Measurements from ENCODE around the gene WDR4. TPM values are rescaled to one million over a fixed set of nuclear protein-coding genes. Genes with fewer than 3 reads are reported as not detected.

Gene WDR4
- total and polyA plus RNA-seq, 2 of the 4 experiments (the other 2 are of a cell fraction) = 11.3 to 20.8 TPM

DNA sequence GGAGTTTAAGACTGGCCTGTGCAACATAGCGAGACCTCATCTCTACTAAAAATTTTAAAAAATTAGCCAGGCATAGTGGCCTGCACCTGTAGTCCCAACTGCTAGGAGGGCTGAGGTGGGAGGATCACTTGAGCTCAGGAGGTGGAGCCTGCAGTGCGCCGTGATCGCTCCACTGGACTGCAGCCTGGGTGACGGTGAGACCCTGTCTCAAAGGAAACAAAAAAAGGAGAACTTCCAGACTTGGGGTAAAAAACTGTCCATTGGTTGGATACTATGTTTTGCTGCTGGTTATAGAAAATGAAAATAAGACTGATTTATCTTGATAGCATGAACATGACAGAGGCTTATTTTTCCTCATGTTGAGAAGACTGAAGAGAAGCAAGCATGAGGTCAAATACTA lies 79.4 kb downstream of the WDR4 start:
- H4K8ac ChIP-seq (ENCODE audit: low read depth in 2 of 2, low read length in 2 of 2) = no peak overlapping the region
- DNase-seq (no peak), ATAC-seq (ENCODE audit: low read depth) (no peak)
- no peak overlapping the region for H3K18ac ChIP-seq (ENCODE audit: low read depth, low read length)
- H3K4me1 ChIP-seq (ENCODE audit: control insufficient read depth, insufficient read depth, low read length) = no peaks in the 10 kb centered on the region
- no peak overlapping the region for H2BK5ac ChIP-seq (ENCODE audit: low read depth, low read length, poor library complexity, severe bottlenecking)
- ChIA-PET POLR2A (ENCODE audit: unreplicated experiment) (no interaction called here), CTCF (no interaction called here)
- H2AFZ ChIP-seq (replicated peaks; ENCODE audit: low read length, poor library complexity) = no peak overlapping the region
- H3K36me3 ChIP-seq (ENCODE audit: control insufficient read depth, insufficient read depth, low read length) = no peaks in the 10 kb centered on the region
- no peak overlapping the region for H3K27ac ChIP-seq (ENCODE audit: insufficient read depth, low read length)
- H4K20me1 ChIP-seq (ENCODE audit: insufficient read depth, low read length) = no peaks in the 10 kb centered on the region
- intact Hi-C loops (cut with micrococcal nuclease) (no loop called here), dilution Hi-C loops (cut with HindIII; ENCODE audit: low sequenced_read_pairs, unreplicated experiment) (no loop called here), in situ Hi-C loops (cut with MboI; ENCODE audit: low sequenced_read_pairs) (no loop called here)
- no peak overlapping the region for H2AK5ac ChIP-seq (ENCODE audit: low read depth, low read length)
- H3K23ac ChIP-seq (ENCODE audit: low read depth, low read length) = no peak overlapping the region
- TF ChIP-seq SMC3 (IDR thresholded peaks at IDR 0.05; ENCODE audit: low read depth, low read length) (no peak), BHLHE40 (IDR thresholded peaks at IDR 0.05; ENCODE audit: low read depth, low read length) (no peak), RCOR1 (IDR thresholded peaks at IDR 0.05; ENCODE audit: insufficient replicate concordance, low read length) (no peak), CEBPB (IDR thresholded peaks at IDR 0.05; ENCODE audit: low read depth, low read length) (no peak), RFX5 (IDR thresholded peaks at IDR 0.05; ENCODE audit: low read depth, low read length) (no peak), POLR2A (IDR thresholded peaks at IDR 0.05; ENCODE audit: low read depth, low read length) (no peak), NFE2L2 (IDR thresholded peaks at IDR 0.05; ENCODE audit: low read depth, low read length) (no peak), MAFK (IDR thresholded peaks at IDR 0.05; ENCODE audit: low read depth, low read length) (no peak), FOS (IDR thresholded peaks at IDR 0.05; ENCODE audit: low read depth, low read length) (no peak), RAD21 (IDR thresholded peaks at IDR 0.05; ENCODE audit: low read length) (no peak), CHD1 (IDR thresholded peaks at IDR 0.05; ENCODE audit: low read depth, low read length) (no peak), MAZ (IDR thresholded peaks at IDR 0.05; ENCODE audit: borderline replicate concordance, low read depth, low read length) (no peak), MXI1 (IDR thresholded peaks at IDR 0.05; ENCODE audit: borderline replicate concordance, low read depth, low read length) (no peak)
- TF ChIP-seq, protein P1, sequence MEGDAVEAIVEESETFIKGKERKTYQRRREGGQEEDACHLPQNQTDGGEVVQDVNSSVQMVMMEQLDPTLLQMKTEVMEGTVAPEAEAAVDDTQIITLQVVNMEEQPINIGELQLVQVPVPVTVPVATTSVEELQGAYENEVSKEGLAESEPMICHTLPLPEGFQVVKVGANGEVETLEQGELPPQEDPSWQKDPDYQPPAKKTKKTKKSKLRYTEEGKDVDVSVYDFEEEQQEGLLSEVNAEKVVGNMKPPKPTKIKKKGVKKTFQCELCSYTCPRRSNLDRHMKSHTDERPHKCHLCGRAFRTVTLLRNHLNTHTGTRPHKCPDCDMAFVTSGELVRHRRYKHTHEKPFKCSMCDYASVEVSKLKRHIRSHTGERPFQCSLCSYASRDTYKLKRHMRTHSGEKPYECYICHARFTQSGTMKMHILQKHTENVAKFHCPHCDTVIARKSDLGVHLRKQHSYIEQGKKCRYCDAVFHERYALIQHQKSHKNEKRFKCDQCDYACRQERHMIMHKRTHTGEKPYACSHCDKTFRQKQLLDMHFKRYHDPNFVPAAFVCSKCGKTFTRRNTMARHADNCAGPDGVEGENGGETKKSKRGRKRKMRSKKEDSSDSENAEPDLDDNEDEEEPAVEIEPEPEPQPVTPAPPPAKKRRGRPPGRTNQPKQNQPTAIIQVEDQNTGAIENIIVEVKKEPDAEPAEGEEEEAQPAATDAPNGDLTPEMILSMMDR (conservative IDR thresholded peaks at IDR 0.05; ENCODE audit: low read depth, low read length) = no peak
- TF ChIP-seq, protein P2, sequence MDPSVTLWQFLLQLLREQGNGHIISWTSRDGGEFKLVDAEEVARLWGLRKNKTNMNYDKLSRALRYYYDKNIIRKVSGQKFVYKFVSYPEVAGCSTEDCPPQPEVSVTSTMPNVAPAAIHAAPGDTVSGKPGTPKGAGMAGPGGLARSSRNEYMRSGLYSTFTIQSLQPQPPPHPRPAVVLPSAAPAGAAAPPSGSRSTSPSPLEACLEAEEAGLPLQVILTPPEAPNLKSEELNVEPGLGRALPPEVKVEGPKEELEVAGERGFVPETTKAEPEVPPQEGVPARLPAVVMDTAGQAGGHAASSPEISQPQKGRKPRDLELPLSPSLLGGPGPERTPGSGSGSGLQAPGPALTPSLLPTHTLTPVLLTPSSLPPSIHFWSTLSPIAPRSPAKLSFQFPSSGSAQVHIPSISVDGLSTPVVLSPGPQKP (IDR thresholded peaks at IDR 0.05; ENCODE audit: borderline replicate concordance, low read depth, low read length) = no peak
- TF ChIP-seq, protein P3, sequence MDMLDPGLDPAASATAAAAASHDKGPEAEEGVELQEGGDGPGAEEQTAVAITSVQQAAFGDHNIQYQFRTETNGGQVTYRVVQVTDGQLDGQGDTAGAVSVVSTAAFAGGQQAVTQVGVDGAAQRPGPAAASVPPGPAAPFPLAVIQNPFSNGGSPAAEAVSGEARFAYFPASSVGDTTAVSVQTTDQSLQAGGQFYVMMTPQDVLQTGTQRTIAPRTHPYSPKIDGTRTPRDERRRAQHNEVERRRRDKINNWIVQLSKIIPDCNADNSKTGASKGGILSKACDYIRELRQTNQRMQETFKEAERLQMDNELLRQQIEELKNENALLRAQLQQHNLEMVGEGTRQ (IDR thresholded peaks at IDR 0.05; ENCODE audit: low read depth, low read length) = no peak
- H2BK15ac ChIP-seq (ENCODE audit: low read depth, low read length) = no peak overlapping the region
- no peaks in the 10 kb centered on the region for H3K9me3 ChIP-seq (ENCODE audit: control insufficient read depth, insufficient read depth, low read length)
- no peak overlapping the region for H4K5ac ChIP-seq (ENCODE audit: low read depth, low read length)
- no peak overlapping the region for H4K91ac ChIP-seq (ENCODE audit: insufficient read depth, low read depth, low read length)
- H3K9me1 ChIP-seq (ENCODE audit: insufficient read depth, low read length) = no peaks in the 10 kb centered on the region
- peaks cover 12% of the 10 kb centered on the region for H3K27me3 ChIP-seq (ENCODE audit: control insufficient read depth, insufficient read depth, low read length)
- no peak overlapping the region for H2BK20ac ChIP-seq (ENCODE audit: low read depth, low read length)
- no peak overlapping the region for H3K56ac ChIP-seq (ENCODE audit: extremely low read depth, insufficient read depth, low read length)
- BruUV-seq (replicated peaks) = no TSS peak
- no peak overlapping the region for H3K4me2 ChIP-seq (ENCODE audit: low read depth, low read length)
- WGBS, 2 experiments (ENCODE audit: extremely low coverage in 2 of 2, insufficient read length in 1 of 2) = no CpG with 5 or more reads among the region's 5 CpGs
- no peak overlapping the region for H2AK9ac ChIP-seq (replicated peaks; ENCODE audit: low read depth, low read length, poor library complexity)
- no peak overlapping the region for H3K9ac ChIP-seq (ENCODE audit: low read depth, low read length)
- H3K4ac ChIP-seq (ENCODE audit: low read depth, low read length) = no peak overlapping the region
- no peak overlapping the region for H2BK120ac ChIP-seq (ENCODE audit: low read depth, low read length)
- H3K4me3 ChIP-seq (ENCODE audit: insufficient read depth, low read depth, low read length) = no peak overlapping the region
- H3K79me1 ChIP-seq (ENCODE audit: low read depth in 1 of 2, low read length in 2 of 2) = no peaks in the 10 kb centered on the region
- H3K14ac ChIP-seq (replicated peaks; ENCODE audit: low read depth, low read length) = no peak overlapping the region
